Kidney (tissue), 14 donors: ENCODE measurements around the gene CLEC17A. TPM values are rescaled to one million over a fixed set of nuclear protein-coding genes. Genes with fewer than 3 reads are reported as not detected.
"Not testable (repeated sequence)": the region's sequence is repeated elsewhere in the genome, so short reads cannot be mapped to it uniquely, and the experiment has no call there.

Source experiments
- DNase-seq, 5 donors: peaks; one replicate each; pipeline ENCODE4 v3.0.0-alpha.2; 2013 to 2020
- FAIRE-seq: peaks from 2 replicates; lab custom pipeline; 2012; peaks lifted over from hg19 to GRCh38; lab: Jason Lieb, UNC
- H3K27ac ChIP-seq, 2 donors: one replicate each; pipeline ENCODE4 v1.7.0; 2013; ENCODE audit warnings: low read depth in 2 of 2, low read length in 2 of 2, inconsistent platforms in 1 of 2
- H3K27me3 ChIP-seq: one replicate; pipeline ENCODE4 v1.7.1; 2013; ENCODE audit warnings: low read length, inconsistent platforms; ENCODE audit not compliant: control insufficient read depth, insufficient read depth
- H3K36me3 ChIP-seq, 3 donors: one replicate each; pipeline versions ENCODE4 v1.7.0 to v1.7.1; 2013; ENCODE audit warnings: low read length in 3 of 3, control low read depth in 1 of 3, inconsistent platforms in 1 of 3; ENCODE audit not compliant: insufficient read depth in 3 of 3, control insufficient read depth in 2 of 3
- H3K4me1 ChIP-seq, 3 donors: one replicate each; pipeline versions ENCODE4 v1.7.0 to v1.7.1; 2013; ENCODE audit warnings: low read length in 3 of 3, inconsistent platforms in 1 of 3, low read depth in 1 of 3; ENCODE audit not compliant: control insufficient read depth in 2 of 3, insufficient read depth in 2 of 3
- H3K4me3 ChIP-seq, 3 donors: one replicate each; pipeline versions ENCODE4 v1.7.0 to v1.8.1; 2013; ENCODE audit warnings: low read length in 3 of 3, control low read depth in 1 of 3, inconsistent platforms in 1 of 3
- H3K9ac ChIP-seq, 3 donors: one replicate each; pipeline versions ENCODE4 v1.7.0 to v1.7.1; 2013; ENCODE audit warnings: low read length in 3 of 3, control low read depth in 1 of 3, inconsistent platforms in 1 of 3
- H3K9me3 ChIP-seq, 3 donors: one replicate each; pipeline versions ENCODE4 v1.7.0 to v1.7.1; 2013; ENCODE audit warnings: low read length in 3 of 3, control low read depth in 1 of 3, inconsistent platforms in 1 of 3; ENCODE audit not compliant: control insufficient read depth in 2 of 3, insufficient read depth in 1 of 3
- intact Hi-C: fragments of 100-400 bp; cut with DNase I; formaldehyde crosslinking; loops from one replicate; pipeline ENCODE4 v1.11.1; 2022
- polyA plus RNA-seq: library from polyadenylated mRNA; stranded (reverse); fragments of 350-450 nt; fragmentation: Illumina TruSeq; extraction: RNeasy Lipid Tissue Mini Kit (QIAGEN cat#74804); gene quantifications from one replicate; pipeline ENCODE4 v1.2.3, GENCODE V29; 2014; ENCODE audit warnings: low read depth, low replicate concordance; ENCODE audit not compliant: insufficient read depth
- total RNA-seq: library from RNA; stranded (reverse); fragmentation: NEBNext Ultra II Directional; extraction: Animal tissue kit (Norgen Biotek cat#: 25700); gene quantifications from one replicate; pipeline ENCODE4 v1.2.1, GENCODE V29; 2021
- TF ChIP-seq, protein P1 (sequence below): IDR thresholded peaks from 3 replicates; pipeline ENCODE4 v1.5.1; 2012; ENCODE audit warnings: mild to moderate bottlenecking, moderate library complexity, borderline replicate concordance; ENCODE audit not compliant: insufficient read depth; ENCODE audit errors: extremely low read depth
- donor health status: control.
- donor health status: control.
- donor health status: control.
- donor health status: control.
- donor health status: control.
- donor health status: DM: yes; HTN: yes; CAD: no.
- donor health status: Normal renal cell carcinoma (clear cell type).

CLEC17A gene
- total and polyA plus RNA-seq, 2 donors from 2014 or later = 0.76 TPM; not detected in 1

DNA sequence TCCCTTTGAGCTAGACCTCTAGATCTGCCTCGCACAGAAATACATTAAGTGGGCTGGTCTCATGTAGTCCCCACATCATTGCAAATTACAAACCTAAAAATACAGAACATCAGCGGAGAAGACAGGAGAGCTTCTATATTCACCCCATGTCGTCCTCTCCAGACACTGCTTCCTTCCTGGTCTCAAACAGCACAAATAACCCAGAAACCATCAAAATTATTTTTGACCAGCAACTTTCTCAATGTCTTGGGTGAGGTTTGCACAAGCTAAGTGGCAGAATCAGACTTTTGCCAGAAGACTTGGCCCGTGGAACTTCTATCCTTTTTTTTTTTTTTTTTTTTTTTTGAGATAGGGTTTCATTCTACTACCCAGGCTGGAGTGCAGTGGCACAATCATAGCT, 28.2 kb downstream of the CLEC17A start:
- Histone ChIP-seq H3K9me3 (no peaks in the 10 kb centered on the region), H3K4me1 (no peaks in the 10 kb centered on the region), H3K36me3 (no peaks in the 10 kb centered on the region), H3K27ac (no peak overlapping the region), H3K27me3 (no peaks in the 10 kb centered on the region), H3K9ac (no peak overlapping the region), H3K4me3 (no peak overlapping the region)
- TF ChIP-seq, protein P1, sequence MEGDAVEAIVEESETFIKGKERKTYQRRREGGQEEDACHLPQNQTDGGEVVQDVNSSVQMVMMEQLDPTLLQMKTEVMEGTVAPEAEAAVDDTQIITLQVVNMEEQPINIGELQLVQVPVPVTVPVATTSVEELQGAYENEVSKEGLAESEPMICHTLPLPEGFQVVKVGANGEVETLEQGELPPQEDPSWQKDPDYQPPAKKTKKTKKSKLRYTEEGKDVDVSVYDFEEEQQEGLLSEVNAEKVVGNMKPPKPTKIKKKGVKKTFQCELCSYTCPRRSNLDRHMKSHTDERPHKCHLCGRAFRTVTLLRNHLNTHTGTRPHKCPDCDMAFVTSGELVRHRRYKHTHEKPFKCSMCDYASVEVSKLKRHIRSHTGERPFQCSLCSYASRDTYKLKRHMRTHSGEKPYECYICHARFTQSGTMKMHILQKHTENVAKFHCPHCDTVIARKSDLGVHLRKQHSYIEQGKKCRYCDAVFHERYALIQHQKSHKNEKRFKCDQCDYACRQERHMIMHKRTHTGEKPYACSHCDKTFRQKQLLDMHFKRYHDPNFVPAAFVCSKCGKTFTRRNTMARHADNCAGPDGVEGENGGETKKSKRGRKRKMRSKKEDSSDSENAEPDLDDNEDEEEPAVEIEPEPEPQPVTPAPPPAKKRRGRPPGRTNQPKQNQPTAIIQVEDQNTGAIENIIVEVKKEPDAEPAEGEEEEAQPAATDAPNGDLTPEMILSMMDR = no peak
- FAIRE-seq (no peak), DNase-seq (no peak)
- intact Hi-C loops = no loop called here

- H3K9me3 ChIP-seq, H3K27me3 ChIP-seq, FAIRE-seq, H3K27ac ChIP-seq, H3K4me3 ChIP-seq, H3K9ac ChIP-seq, intact Hi-C loops, H3K36me3 ChIP-seq, DNase-seq, H3K4me1 ChIP-seq: not testable (repeated sequence)
Measured at GRCh38 chr19:14612242-14612641, 29.4 kb downstream of the CLEC17A start.

GRCh38 chr19:14612657-14613056, 29.8 kb downstream of the CLEC17A start:
- TF ChIP-seq, protein P1 = no peak
- no peaks in the 10 kb centered on the region for H3K27me3 ChIP-seq
- no peak for FAIRE-seq

GRCh38 chr19:14613399-14614098, 30.7 kb downstream of the CLEC17A start:
- H3K4me1 ChIP-seq, FAIRE-seq, H3K9me3 ChIP-seq, H3K27ac ChIP-seq, H3K4me3 ChIP-seq, intact Hi-C loops, DNase-seq, H3K9ac ChIP-seq, H3K36me3 ChIP-seq, H3K27me3 ChIP-seq: not testable (repeated sequence)

More at GRCh38 chr19:14612657-14613056, 29.8 kb downstream of the CLEC17A start:
- H3K9me3 ChIP-seq = no peaks in the 10 kb centered on the region
- H3K4me1 ChIP-seq = no peaks in the 10 kb centered on the region
- H3K4me3 ChIP-seq = no peak overlapping the region
- no peaks in the 10 kb centered on the region for H3K36me3 ChIP-seq
- no peak overlapping the region for H3K27ac ChIP-seq
- DNase-seq = no peak
- intact Hi-C loops = no loop called here
- no peak overlapping the region for H3K9ac ChIP-seq
